HepG2 (cell line): ENCODE measurements around the gene HEXD. TPM values are rescaled to one million over a fixed set of nuclear protein-coding genes. Genes with fewer than 3 reads are reported as not detected.

ENCODE experiments used
- CBX1 ChIP-seq: IDR thresholded peaks from one replicate; pipeline ENCODE4 v1.6.1; 2016; ENCODE audit warnings: antibody characterized with exemption, low read depth
- CERS6 ChIP-seq: sonication (generic); formaldehyde crosslinking; IDR thresholded peaks from 2 replicates; pipeline ENCODE4 v1.5.0; 2020; ENCODE audit warnings: missing genetic modification reagents
- DR1 ChIP-seq: sonication (generic); formaldehyde crosslinking; IDR thresholded peaks from 2 replicates; pipeline ENCODE4 v1.8.0; 2021; ENCODE audit warnings: mild to moderate bottlenecking, missing genetic modification reagents, inconsistent platforms
- ETV5 ChIP-seq: IDR thresholded peaks from 2 replicates; pipeline ENCODE4 v1.6.1; 2018; ENCODE audit warnings: missing biosample characterization, missing genetic modification reagents, inconsistent platforms, borderline replicate concordance
- MIER3 ChIP-seq: IDR thresholded peaks from 2 replicates; pipeline ENCODE4 v1.6.1; 2016; ENCODE audit warnings: missing compliant biosample characterization, borderline replicate concordance
- NCOA5 ChIP-seq: sonication (generic); formaldehyde crosslinking; IDR thresholded peaks from 2 replicates; pipeline ENCODE4 v1.4.0; 2020; ENCODE audit warnings: missing genetic modification reagents
- NKX3-1 ChIP-seq: sonication (generic); formaldehyde crosslinking; IDR thresholded peaks from 2 replicates; pipeline ENCODE4 v1.5.0; 2020; ENCODE audit warnings: missing genetic modification reagents
- SNAPC4 ChIP-seq: sonication (generic); formaldehyde crosslinking; IDR thresholded peaks from 2 replicates; pipeline ENCODE4 v1.4.0; 2020; ENCODE audit warnings: mild to moderate bottlenecking, missing genetic modification reagents
- STAT6 ChIP-seq: sonication (generic); formaldehyde crosslinking; IDR thresholded peaks from 2 replicates; pipeline ENCODE4 v1.4.0; 2020; ENCODE audit warnings: missing genetic modification reagents, mild to moderate bottlenecking, borderline replicate concordance
- TFDP2 ChIP-seq: sonication (generic); formaldehyde crosslinking; IDR thresholded peaks from 2 replicates; pipeline ENCODE4 v1.4.0; 2020; ENCODE audit warnings: missing genetic modification reagents
- ZBTB38 ChIP-seq: sonication (generic); formaldehyde crosslinking; IDR thresholded peaks from 2 replicates; pipeline ENCODE4 v1.5.1; 2020; ENCODE audit warnings: mild to moderate bottlenecking, missing genetic modification reagents
- ZNF281 ChIP-seq: sonication (generic); formaldehyde crosslinking; IDR thresholded peaks from 2 replicates; pipeline ENCODE4 v1.4.0; 2020; ENCODE audit warnings: missing genetic modification reagents, borderline replicate concordance
- ZNF296 ChIP-seq: sonication (generic); formaldehyde crosslinking; conservative IDR thresholded peaks from 2 replicates; pipeline ENCODE4 v1.5.0; 2020; ENCODE audit warnings: mild to moderate bottlenecking, missing genetic modification reagents
- ZNF33B ChIP-seq: sonication (generic); formaldehyde crosslinking; IDR thresholded peaks from 2 replicates; pipeline ENCODE4 v1.5.1; 2020; ENCODE audit warnings: mild to moderate bottlenecking, missing genetic modification reagents
- ZNF75D ChIP-seq: sonication (generic); formaldehyde crosslinking; IDR thresholded peaks from 2 replicates; pipeline ENCODE4 v1.8.1; 2023; ENCODE audit warnings: missing genetic modification reagents, mild to moderate bottlenecking, borderline replicate concordance
- polyA plus RNA-seq, 8 experiments: library from polyadenylated mRNA; depleted of rRNA in 3 of 8; stranded (reverse) in 7 of 8; unstranded in 1 of 8; fragments of >200 nt; fragmentation: Illumina TruSeq in 4 of 8; extraction: Trizol in 4 of 8; gene quantifications; 2 replicates each; pipeline versions ENCODE4 v1.2.1 to v1.2.3, GENCODE V29; 2011 to 2016; ENCODE audit warnings: low read depth in 4 of 8, missing spikeins in 1 of 8, mixed read lengths in 1 of 8; ENCODE audit not compliant: insufficient read depth in 1 of 8
- total RNA-seq, 5 experiments: library from RNA; depleted of rRNA; stranded (reverse); fragments of >200 nt; fragmentation: Illumina TruSeq; extraction: Trizol; gene quantifications; 2 replicates each; pipeline ENCODE4 v1.2.3, GENCODE V29; 2016; ENCODE audit warnings: low read depth in 1 of 5

The HEXD gene
- total and polyA plus RNA-seq, 2 of the 13 experiments (the other 11 are each of a cell fraction or from before 2014, with no cell fraction given): 22.3 to 41.8 TPM

- TF ChIP-seq ZNF75D: 0 out of 2 replicates have a peak, but pooled peaks have one; percentile 90
- no peak for TF ChIP-seq CBX1
- TF ChIP-seq DR1 (CRISPR knock-in tag): peak; percentile 49; the same call in 1 of the 2 replicates
- peak; percentile 81 for TF ChIP-seq ZNF281 (CRISPR knock-in tag)
- no peak for TF ChIP-seq NCOA5
- peak; percentile 53; the same call in 1 of the 2 replicates for TF ChIP-seq ETV5 (CRISPR knock-in tag)
- TF ChIP-seq ZNF296 (CRISPR knock-in tag): peak; percentile 88
- peak; percentile 67; the same call in 1 of the 2 replicates for TF ChIP-seq MIER3 (CRISPR knock-in tag)
- peak; percentile 42; the same call in 1 of the 2 replicates for TF ChIP-seq CERS6 (CRISPR knock-in tag)
- no peak for TF ChIP-seq ZNF33B
- TF ChIP-seq SNAPC4: peak; percentile 94
- TF ChIP-seq ZBTB38 (CRISPR knock-in tag): peak; percentile 96
- TF ChIP-seq NKX3-1: peak; percentile 99
- TF ChIP-seq TFDP2 (CRISPR knock-in tag): peak; percentile 48; the same call in 1 of the 2 replicates
- peak; percentile 73; the same call in 1 of the 2 replicates for TF ChIP-seq STAT6 (CRISPR knock-in tag)
Measured at GRCh38 chr17:82414548-82415281, 3.4 kb upstream of the HEXD start (continued).
